HG03196 (cell line): Measurements from ENCODE around the gene SKAP2.

Source experiments
- ATAC-seq: cut with Tn5 transposase; IDR thresholded peaks from one replicate; pipeline ENCODE4 v1.9.1; 2021; ENCODE audit not compliant: unreplicated experiment

SKAP2 gene

DNA sequence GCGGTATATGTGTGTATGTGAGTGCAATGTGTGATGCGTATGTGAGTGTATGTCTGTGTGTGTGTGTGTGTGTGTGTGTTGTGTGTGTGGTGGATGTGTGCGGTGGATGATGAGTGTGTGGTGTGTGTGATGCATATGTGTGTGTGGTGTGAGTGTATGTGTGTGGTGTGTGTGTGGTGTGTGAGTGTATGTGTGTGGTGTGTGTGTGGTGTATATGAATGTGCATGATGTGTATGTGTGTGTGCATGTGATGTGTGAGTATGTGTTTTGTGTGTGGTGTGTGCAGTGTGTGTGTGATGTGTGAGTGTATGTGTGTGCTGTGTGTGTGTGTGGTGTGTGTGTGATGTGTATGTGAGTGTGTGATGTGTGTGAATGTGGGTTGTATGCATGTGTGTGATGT lies 222.0 kb downstream of the SKAP2 start:
- ATAC-seq, result no peak

- ATAC-seq, result no peak
Measured at GRCh38 chr7:26639695-26640094, 224.7 kb downstream of the SKAP2 start.

DNA sequence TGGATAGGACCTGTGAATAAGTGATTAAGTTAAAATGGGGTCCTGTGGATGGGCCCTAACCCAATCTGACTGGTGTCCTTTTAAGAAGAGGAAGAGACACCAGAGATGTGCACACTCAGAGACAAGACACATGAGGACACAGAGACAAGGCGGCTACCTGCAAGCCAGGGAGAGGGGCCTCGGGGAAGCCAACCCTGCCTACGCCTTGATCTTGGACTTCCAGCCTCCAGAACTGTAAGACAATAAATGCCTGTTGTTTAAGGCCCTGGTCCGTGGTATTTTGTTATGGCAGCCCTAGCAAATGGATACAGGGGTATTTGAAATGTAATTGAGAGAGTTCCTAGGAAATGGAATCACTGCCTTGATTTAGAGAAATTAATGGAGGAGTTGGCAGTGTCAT lies 225.3 kb downstream of the SKAP2 start:
- ATAC-seq, result no peak

DNA sequence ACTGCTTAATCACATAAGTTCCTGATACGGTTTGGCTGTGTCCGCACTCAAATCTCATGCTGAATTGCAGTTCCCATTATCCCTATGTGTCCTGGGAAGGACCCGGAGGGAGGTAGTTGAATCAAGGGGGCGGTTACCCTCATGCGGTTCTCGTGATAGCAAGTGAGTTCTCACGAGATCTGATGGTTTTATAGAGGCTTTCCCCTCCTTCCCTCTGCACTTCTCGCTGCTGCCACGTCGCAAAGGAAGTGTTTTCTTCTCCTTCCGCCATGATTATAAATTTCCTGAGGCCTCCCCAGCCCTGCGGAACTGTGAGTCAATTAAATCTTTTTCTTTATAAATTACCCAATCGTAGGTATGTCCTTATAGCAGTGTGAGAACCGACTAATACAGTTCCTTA lies 226.2 kb downstream of the SKAP2 start:
- ATAC-seq, result no peak

DNA sequence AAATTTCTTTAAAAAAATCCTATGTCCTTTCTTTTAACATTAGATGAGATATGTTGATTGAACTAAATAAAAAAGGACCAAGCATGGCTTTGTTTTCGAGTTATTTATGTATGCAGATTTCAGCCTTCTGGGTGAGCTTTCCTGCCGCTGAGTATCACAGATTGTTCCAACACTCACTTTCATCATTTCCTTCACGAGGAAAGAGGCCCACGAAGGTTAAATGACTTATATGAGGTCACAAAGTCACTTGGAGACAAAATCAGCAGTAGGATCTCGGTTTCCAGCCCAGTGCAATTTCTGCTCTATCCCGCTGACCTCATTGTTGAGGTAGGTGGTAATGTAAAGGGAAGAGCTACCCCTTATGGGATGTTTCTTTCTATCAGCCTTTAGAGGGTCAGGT lies 226.8 kb downstream of the SKAP2 start:
- no peak for ATAC-seq

DNA sequence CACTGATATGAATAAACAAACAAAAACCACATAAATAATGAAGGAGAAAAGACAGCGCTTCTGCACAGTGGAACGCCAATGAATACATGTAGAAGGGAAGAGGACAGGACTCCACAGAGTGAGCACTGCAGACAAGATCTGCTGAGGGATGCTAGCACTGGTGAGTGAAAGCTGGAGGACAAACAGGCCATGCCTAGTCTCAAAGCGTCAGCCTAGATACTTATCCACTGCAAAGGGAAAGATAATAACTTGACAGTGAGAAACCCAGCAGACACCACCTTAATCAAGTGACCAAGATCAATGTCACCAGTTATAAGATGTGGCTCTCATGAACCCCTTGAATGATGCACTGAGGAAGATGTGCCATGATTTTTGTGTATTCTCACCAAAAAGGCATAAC lies 227.6 kb downstream of the SKAP2 start:
- no peak for ATAC-seq

GRCh38 chr7:26633557-26633956 lies 230.8 kb downstream of the SKAP2 start:
- ATAC-seq, result no peak

GRCh38 chr7:26631601-26632000 lies 232.8 kb downstream of the SKAP2 start:
- ATAC-seq, result no peak

GRCh38 chr7:26630941-26631580 lies 233.3 kb downstream of the SKAP2 start:
- no peak for ATAC-seq

GRCh38 chr7:26630361-26630760 lies 234.0 kb downstream of the SKAP2 start:
- no peak for ATAC-seq

DNA sequence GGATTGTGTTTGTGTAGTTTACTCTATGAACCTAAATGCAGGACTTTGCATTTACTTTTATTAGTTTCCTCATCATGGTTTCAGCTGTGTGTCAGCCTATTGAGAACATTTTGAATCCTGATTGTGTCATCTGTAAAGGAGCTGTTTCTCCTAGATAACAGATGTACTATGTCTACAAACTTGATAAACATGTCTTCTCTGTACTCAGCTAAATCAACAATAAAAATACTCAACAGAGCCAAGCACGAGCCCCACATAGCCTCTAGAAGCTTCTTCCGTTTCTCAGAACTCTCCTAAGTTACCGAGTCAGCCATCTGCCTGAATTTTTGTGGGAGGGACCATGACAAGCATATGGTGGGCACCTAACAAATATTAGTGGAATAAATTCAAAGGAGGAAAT lies 234.7 kb downstream of the SKAP2 start:
- ATAC-seq, result no peak

- ATAC-seq, result no peak
Measured at GRCh38 chr7:26627891-26628341, 236.5 kb downstream of the SKAP2 start.

DNA sequence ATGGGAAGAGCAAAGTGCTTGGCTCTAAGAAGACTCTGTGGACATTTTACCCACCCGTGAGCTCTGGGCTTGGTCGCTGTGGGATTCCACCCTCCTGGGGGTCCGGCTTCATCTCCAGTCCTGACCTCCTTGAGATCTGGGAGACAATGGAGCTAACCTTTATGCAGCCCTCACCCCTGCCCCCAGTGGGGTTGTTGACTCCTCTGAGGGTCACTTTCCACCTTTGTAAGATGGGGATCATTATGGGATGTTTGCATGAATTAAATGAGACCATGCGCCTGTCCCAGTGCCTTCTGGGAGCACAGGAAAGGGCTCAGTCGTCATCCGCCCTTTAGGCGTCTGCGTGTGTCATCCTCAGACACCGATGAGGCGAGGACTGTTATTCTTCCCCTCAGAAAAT lies 237.2 kb downstream of the SKAP2 start:
- ATAC-seq, result no peak

DNA sequence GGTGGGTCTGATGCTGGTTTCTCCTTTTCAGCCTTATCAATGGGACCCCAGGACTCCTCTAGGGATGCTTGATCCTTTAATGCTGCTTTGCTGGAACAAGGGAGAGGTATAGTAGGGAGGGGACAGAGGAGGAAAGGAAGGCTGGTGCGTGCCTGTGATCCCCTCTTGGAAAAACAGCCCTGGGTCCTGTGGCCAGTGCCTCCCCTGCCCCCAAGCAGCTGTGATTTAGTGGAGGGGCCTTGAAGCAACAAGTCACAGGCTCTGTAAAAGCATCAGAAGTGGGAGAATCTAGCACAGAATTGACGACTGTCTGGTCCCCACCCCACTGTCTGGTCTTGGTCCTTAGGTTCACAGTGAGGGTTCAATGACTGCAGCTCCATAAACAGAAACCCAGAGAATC lies 237.7 kb downstream of the SKAP2 start:
- no peak for ATAC-seq

DNA sequence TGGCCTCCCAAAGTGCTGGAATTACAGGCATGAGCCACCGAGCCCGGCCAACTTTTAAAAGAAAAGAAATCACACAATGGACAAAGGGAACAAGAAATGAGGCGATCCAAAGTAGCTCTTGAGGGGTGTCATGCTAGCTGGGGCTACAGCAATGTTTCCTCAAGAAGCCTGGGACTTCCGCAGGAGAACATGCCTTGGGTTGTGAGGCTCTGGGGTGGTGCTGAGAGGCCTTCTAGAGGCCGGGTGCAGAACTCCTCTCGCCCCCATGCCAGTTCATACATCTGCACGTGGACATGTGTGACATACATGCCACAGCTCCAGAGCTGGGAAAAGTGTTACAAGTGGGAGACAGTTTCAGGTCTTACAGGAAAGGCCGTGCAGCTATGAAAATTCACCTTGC lies 238.2 kb downstream of the SKAP2 start:
- no peak for ATAC-seq

DNA sequence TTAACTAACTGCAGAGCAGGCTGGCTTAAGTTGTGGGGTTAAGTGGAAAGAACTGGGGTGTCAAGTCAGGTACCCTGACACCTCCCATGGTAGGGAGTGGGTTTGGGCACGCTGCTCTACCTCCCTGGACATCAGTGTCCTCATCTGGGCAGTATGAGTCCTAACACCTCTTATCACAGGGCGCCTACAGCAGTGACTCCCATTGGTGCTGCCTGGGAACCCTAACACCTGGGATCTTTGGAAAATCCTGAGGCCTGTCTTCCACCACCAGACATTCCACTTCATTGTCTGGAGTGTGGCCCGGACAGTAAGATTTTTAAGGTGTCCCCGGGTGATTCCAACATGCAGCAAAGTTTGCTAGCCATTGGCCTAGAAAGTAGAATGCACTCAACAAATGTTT lies 239.1 kb downstream of the SKAP2 start:
- ATAC-seq, result no peak

DNA sequence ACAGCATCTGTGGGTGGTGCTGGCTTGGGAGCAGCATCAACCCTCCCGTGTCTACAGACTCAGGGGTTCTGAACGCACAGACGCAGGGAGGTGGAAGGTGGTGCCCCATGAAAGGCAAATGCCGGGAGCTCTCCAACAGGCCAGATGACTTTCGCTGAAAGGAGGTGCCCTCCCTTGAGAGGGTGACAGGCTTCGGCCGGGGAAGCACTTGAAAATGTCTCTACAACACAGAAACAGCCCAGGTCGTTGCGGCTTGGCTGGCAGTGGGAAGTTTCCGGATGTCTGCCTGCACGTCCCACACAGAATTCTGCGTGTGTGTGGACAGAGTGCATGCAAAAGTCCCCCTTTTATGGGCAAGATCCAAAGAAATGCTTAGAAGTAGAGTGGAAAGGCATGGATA lies 239.6 kb downstream of the SKAP2 start:
- ATAC-seq, result no peak

- ATAC-seq, result no peak
Measured at GRCh38 chr7:26624431-26624830, 240.0 kb downstream of the SKAP2 start.

DNA sequence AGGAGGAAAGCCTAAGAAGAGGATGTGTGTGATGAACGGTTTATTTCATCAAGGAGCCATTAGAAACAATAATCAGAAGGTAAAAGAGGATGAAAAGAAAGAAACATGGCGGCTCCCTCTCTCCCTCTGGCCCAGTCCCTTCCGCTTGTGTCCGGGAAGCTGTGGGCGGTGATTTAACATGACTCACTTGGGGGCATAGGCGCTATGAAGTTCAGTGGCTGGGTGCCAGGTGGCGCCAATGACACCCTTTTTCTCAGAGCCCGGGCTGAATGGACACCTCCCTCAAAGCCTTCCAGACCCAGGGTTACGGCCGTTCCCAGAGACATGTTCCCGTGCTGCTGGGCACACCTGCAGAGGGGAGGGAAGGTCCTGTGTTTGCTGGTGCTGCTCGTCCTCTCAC lies 244.0 kb downstream of the SKAP2 start:
- no peak for ATAC-seq

DNA sequence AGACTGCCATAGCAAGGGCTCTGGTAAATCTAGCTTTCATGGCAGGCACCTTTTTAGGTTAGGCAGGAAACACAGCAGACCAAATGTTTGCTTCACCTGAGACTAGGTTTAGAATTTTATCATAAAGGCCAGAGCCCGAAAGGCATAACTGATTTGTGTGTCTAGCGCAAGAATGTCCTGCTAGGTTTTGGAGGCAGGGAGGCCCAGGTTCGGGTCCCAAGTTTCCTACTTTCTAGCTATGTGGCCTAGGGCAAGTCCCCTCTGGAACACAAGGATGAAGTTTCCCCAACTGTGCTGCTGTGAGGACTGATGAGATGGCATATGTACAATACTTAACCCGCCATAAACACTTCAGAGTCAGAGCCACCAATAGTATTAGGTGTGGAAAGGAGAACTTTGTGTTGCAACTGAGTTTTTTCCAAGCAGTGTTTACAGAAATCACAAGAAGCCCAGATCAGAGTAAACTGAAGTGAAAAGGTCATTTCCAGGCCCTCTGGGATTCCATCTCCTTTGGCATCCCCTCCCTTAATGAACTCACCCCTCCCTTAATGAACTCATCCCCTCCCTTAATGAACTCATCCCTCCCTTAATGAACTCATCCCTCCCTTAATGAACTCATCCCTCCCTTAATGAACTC lies 244.9 kb downstream of the SKAP2 start:
- ATAC-seq, result no peak

DNA sequence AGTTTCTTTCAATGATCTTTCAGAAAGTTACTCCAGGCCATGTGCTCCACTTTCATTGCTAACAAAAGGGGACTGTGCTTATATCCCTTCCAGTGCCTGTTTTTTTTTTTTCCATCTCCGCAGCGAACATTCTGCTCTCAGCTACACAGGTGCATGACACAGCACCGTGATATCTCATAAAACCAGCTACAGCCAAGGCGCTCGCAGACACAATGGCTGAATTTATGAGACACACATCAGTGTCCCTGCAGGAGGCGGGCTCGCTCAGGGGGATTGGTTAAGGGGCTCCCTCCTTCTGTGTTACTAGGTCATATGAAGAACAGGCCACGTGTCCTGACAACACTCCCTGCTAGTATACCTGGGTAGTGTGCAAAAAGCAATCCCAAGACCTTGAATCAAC lies 245.5 kb downstream of the SKAP2 start:
- no peak for ATAC-seq

DNA sequence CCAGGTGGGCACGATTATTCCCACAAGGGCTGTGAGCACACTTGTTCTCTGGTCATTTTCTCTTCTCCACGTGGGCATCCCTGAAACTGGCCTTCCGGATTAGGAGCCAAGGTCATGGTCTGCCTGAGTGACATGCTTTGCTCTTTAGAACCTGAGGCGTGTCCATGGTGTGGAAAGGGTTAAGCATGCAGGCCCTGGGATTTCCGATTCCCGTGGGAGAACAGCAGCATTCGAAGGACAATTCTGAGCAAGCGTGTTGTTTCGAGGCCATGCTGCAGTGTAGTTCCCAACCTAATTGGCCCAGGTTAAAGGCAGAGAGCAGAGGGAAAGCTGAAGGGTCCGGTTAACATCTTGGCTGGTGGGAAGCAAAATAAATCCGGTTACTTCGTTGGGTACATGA lies 245.9 kb downstream of the SKAP2 start:
- ATAC-seq, result no peak
